ENCODE results near the gene BCL2A1.

- TF ChIP-seq CTCF (IDR thresholded peaks at IDR 0.05): no peak
- no peak for TF ChIP-seq POLR2A (IDR thresholded peaks at IDR 0.05)
These were observed 32.2 kb upstream of the BCL2A1 start for GRCh38 chr15:80003171-80003570.
